H1 (cell line): ENCODE results near the gene PTPRG. TPM values are rescaled to one million over a fixed set of nuclear protein-coding genes. Genes with fewer than 3 reads are reported as not detected.

Source experiments
- CTCF ChIA-PET: fragments of 300-600 bp; sonication (Branson Sonifier 250); formaldehyde crosslinking; loops from one replicate; lab custom pipeline; 2021; ENCODE audit not compliant: partially characterized antibody; lab: Charles Lee
- POLR2A ChIA-PET: fragments of 300-600 bp; sonication (Branson Sonifier 250); formaldehyde crosslinking; loops from one replicate; lab custom pipeline; 2021; ENCODE audit warnings: inconsistent platforms; ENCODE audit not compliant: partially characterized antibody; lab: Charles Lee
- DNase-seq, 2 experiments: peaks; one replicate each; pipeline versions ENCODE4 v3.0.0 to v3.0.0-alpha.2; 2010 to 2022; ENCODE audit warnings: low spot score in 2 of 2, low read depth in 1 of 2, mixed read lengths in 1 of 2
- FAIRE-seq: peaks from 2 replicates; lab custom pipeline; 2011; peaks lifted over from hg19 to GRCh38; lab: Jason Lieb, UNC
- H2AFZ ChIP-seq: 2 replicates; pipeline ENCODE4 v1.8.1; 2012; ENCODE audit warnings: low read length, inconsistent platforms
- H2AK5ac ChIP-seq: 2 replicates; pipeline ENCODE4 v1.6.1; 2013; ENCODE audit warnings: low read depth, low read length
- H2BK120ac ChIP-seq: replicated peaks from 2 replicates; pipeline ENCODE3; 2013; ENCODE audit warnings: low read depth, low read length, inconsistent platforms
- H2BK12ac ChIP-seq: 2 replicates; pipeline ENCODE4 v1.6.1; 2013; ENCODE audit warnings: low read depth, low read length
- H2BK15ac ChIP-seq: 2 replicates; pipeline ENCODE4 v1.6.1; 2013; ENCODE audit warnings: low read length
- H2BK20ac ChIP-seq: 2 replicates; pipeline ENCODE4 v1.6.1; 2013; ENCODE audit warnings: low read length
- H2BK5ac ChIP-seq: 2 replicates; pipeline ENCODE4 v1.6.1; 2013; ENCODE audit warnings: low read depth, low read length
- H3K14ac ChIP-seq: 2 replicates; pipeline ENCODE4 v1.6.1; 2013; ENCODE audit warnings: inconsistent platforms; ENCODE audit not compliant: insufficient read length
- H3K18ac ChIP-seq: 2 replicates; pipeline ENCODE4 v1.6.1; 2013; ENCODE audit warnings: low read length; ENCODE audit errors: extremely low read depth
- H3K23ac ChIP-seq: 2 replicates; pipeline ENCODE4 v1.6.1; 2013; ENCODE audit warnings: inconsistent platforms; ENCODE audit not compliant: insufficient read length
- H3K23me2 ChIP-seq: 2 replicates; pipeline ENCODE4 v1.6.1; 2013; ENCODE audit warnings: low read depth, low read length
- H3K27ac ChIP-seq: 2 replicates; pipeline ENCODE4 v1.6.1; 2011; ENCODE audit warnings: low read depth, low read length, inconsistent platforms
- H3K27me3 ChIP-seq, 4 experiments: replicated peaks in 1 of 4; 1 replicate in 1 of 4; 2 replicates in 3 of 4; pipeline versions ENCODE4 v1.6.1 to v1.8.1; 2011 to 2013; ENCODE audit warnings: low read length in 3 of 4, mild to moderate bottlenecking in 3 of 4, inconsistent platforms in 2 of 4, mixed read lengths in 2 of 4, moderate library complexity in 1 of 4; ENCODE audit not compliant: control insufficient read depth in 3 of 4, insufficient read depth in 3 of 4; ENCODE audit errors: extremely low read depth in 1 of 4
- H3K36me3 ChIP-seq, 4 experiments: 2 replicates each; pipeline versions ENCODE4 v1.6.1 to v1.8.1; 2011 to 2013; ENCODE audit warnings: mild to moderate bottlenecking in 4 of 4, low read length in 3 of 4, moderate library complexity in 2 of 4, control low read depth in 1 of 4, inconsistent platforms in 1 of 4; ENCODE audit not compliant: insufficient read depth in 4 of 4, control insufficient read depth in 2 of 4
- H3K4ac ChIP-seq: replicated peaks from 2 replicates; pipeline ENCODE3; 2013; ENCODE audit warnings: low read length, low read depth, mixed read lengths, inconsistent platforms; ENCODE audit not compliant: insufficient read length
- H3K4me1 ChIP-seq, 4 experiments: replicated peaks in 1 of 4; 1 replicate in 1 of 4; 2 replicates in 3 of 4; pipeline versions ENCODE4 v1.6.1 to v1.8.1; 2011 to 2013; ENCODE audit warnings: low read length in 3 of 4, inconsistent platforms in 2 of 4, mixed read lengths in 1 of 4; ENCODE audit not compliant: insufficient read depth in 4 of 4, control insufficient read depth in 3 of 4
- H3K4me2 ChIP-seq, 2 experiments: 2 replicates each; pipeline versions ENCODE4 v1.6.1 to v1.8.1; 2011 to 2013; ENCODE audit warnings: low read depth in 2 of 2, low read length in 2 of 2, control low read depth in 1 of 2, inconsistent platforms in 1 of 2, mild to moderate bottlenecking in 1 of 2; ENCODE audit not compliant: insufficient read depth in 1 of 2
- H3K4me3 ChIP-seq, 4 experiments: fragments of 200-600, 300-600 bp in 1 of 4; sonication (generic), shearing (Covaris generic), sonication (Bioruptor Twin) in 1 of 4; 2 replicates each; pipeline versions ENCODE4 v1.5.1 to v1.8.1; 2011 to 2016; ENCODE audit warnings: low read length in 4 of 4, low read depth in 3 of 4, control low read depth in 2 of 4, inconsistent platforms in 2 of 4, mild to moderate bottlenecking in 2 of 4, mixed read lengths in 1 of 4, moderate library complexity in 1 of 4; ENCODE audit not compliant: insufficient read depth in 2 of 4; ENCODE audit errors: extremely low read depth in 1 of 4
- H3K56ac ChIP-seq: replicated peaks from 2 replicates; pipeline ENCODE3; 2013; ENCODE audit warnings: low read depth, mild to moderate bottlenecking, mixed read lengths, low read length, inconsistent platforms; ENCODE audit not compliant: insufficient read length
- H3K79me1 ChIP-seq: 2 replicates; pipeline ENCODE4 v1.6.1; 2013; ENCODE audit warnings: low read depth, low read length, control low read depth
- H3K79me2 ChIP-seq, 2 experiments: 2 replicates each; pipeline versions ENCODE4 v1.6.1 to v1.8.1; 2012 to 2013; ENCODE audit warnings: low read length in 2 of 2, mild to moderate bottlenecking in 2 of 2, inconsistent platforms in 1 of 2; ENCODE audit not compliant: insufficient read depth in 2 of 2, control insufficient read depth in 1 of 2
- H3K9ac ChIP-seq, 4 experiments: replicated peaks in 1 of 4; 1 replicate in 1 of 4; 2 replicates in 3 of 4; pipeline versions ENCODE4 v1.6.1 to v1.8.1; 2011 to 2013; ENCODE audit warnings: low read depth in 3 of 4, low read length in 3 of 4, control low read depth in 2 of 4, mild to moderate bottlenecking in 2 of 4, moderate library complexity in 2 of 4, inconsistent platforms in 1 of 4; ENCODE audit errors: extremely low read depth in 1 of 4
- H3K9me3 ChIP-seq, 2 experiments: 2 replicates each; pipeline versions ENCODE4 v1.6.1 to v1.8.1; 2012 to 2013; ENCODE audit warnings: mild to moderate bottlenecking in 2 of 2, moderate library complexity in 2 of 2, control low read depth in 1 of 2, inconsistent platforms in 1 of 2, low read depth in 1 of 2, low read length in 1 of 2, mixed read lengths in 1 of 2; ENCODE audit not compliant: insufficient read depth in 2 of 2
- H4K20me1 ChIP-seq, 2 experiments: replicated peaks in 1 of 2; 2 replicates each; pipeline versions ENCODE3 to v1.8.1; 2011 to 2013; ENCODE audit warnings: inconsistent platforms in 2 of 2, low read length in 2 of 2, mild to moderate bottlenecking in 1 of 2; ENCODE audit not compliant: insufficient read depth in 2 of 2, control insufficient read depth in 1 of 2
- H4K5ac ChIP-seq: 2 replicates; pipeline ENCODE4 v1.6.1; 2013; ENCODE audit warnings: low read length, low read depth, mixed read lengths, inconsistent platforms; ENCODE audit not compliant: insufficient read length
- H4K8ac ChIP-seq: 2 replicates; pipeline ENCODE4 v1.8.0; 2013; ENCODE audit warnings: mild to moderate bottlenecking, moderate library complexity, low read length, inconsistent platforms; ENCODE audit not compliant: insufficient read depth; ENCODE audit errors: extremely low read depth
- H4K91ac ChIP-seq: replicated peaks from 2 replicates; pipeline ENCODE3; 2013; ENCODE audit warnings: low read length, mixed read lengths, inconsistent platforms; ENCODE audit not compliant: insufficient read length
- BCL11A ChIP-seq, 2 experiments: IDR thresholded peaks; one replicate each; pipeline ENCODE4 v1.6.1; 2011; ENCODE audit warnings: low read depth in 2 of 2, low read length in 2 of 2, mild to moderate bottlenecking in 2 of 2
- WGBS, 2 experiments: shearing (Covaris generic) in 1 of 2; methylation state at CpG; one replicate each; pipeline versions ENCODE4 v1.1.6 to v1.1.7; 2013 to 2015; ENCODE audit warnings: low lambda C conversion rate in 2 of 2, mixed read lengths in 2 of 2, inconsistent platforms in 1 of 2, low coverage in 1 of 2, missing lambda C conversion rate in 1 of 2; ENCODE audit not compliant: insufficient replicate concordance in 2 of 2, insufficient coverage in 1 of 2, insufficient read length in 1 of 2; ENCODE audit errors: extremely low coverage in 1 of 2, missing lambda C conversion rate in 1 of 2; 5-methylcytosine and 5-hydroxymethylcytosine counted together
- polyA plus RNA-seq, 7 experiments: library from polyadenylated mRNA; depleted of rRNA in 3 of 7; stranded (reverse) in 5 of 7; unstranded in 2 of 7; fragments of >200 nt in 5 of 7; fragments of 200-250 nt in 2 of 7; gene quantifications; 1 replicate in 5 of 7; 2 replicates in 1 of 7; 4 replicates in 1 of 7; pipeline versions ENCODE4 v1.2.1 to v1.2.3, GENCODE V29; 2011 to 2013; ENCODE audit warnings: missing spikeins in 2 of 7, mixed read lengths in 2 of 7
- total RNA-seq: library from RNA; stranded (reverse); fragmentation: NEBNext Ultra II Directional; extraction: Animal tissue kit (Norgen Biotek cat#: 25700); gene quantifications from 2 replicates; pipeline ENCODE4 v1.2.1, GENCODE V29; 2021

PTPRG gene
- total and polyA plus RNA-seq, 2 of the 8 experiments (the other 6 are each of a cell fraction or from before 2014, with no cell fraction given), result 23.3 to 96.2 TPM

- Histone ChIP-seq H4K5ac (no peak overlapping the region), H2BK5ac (no peak overlapping the region), H3K23ac (no peak overlapping the region), H3K36me3 (no peaks in the 10 kb centered on the region), H3K4me3 (no peak overlapping the region), H3K9me3 (no peaks in the 10 kb centered on the region), H2BK20ac (no peak overlapping the region), H3K27ac (no peak overlapping the region), H2BK120ac (no peak overlapping the region), H2AK5ac (no peak overlapping the region), H3K4me2 (no peak overlapping the region), H3K27me3 (no peaks in the 10 kb centered on the region), H4K91ac (no peak overlapping the region), H3K4ac (no peak overlapping the region), H3K23me2 (no peaks in the 10 kb centered on the region), H3K56ac (no peak overlapping the region), H4K20me1 (no peaks in the 10 kb centered on the region), H2AFZ (no peak overlapping the region), H3K4me1 (peaks cover 0 to 3% (median 0%) of the 10 kb centered on the region in 4 experiments; a peak in 3 of 7 replicates), H3K9ac (no peak overlapping the region), H3K14ac (no peak overlapping the region), H4K8ac (no peak overlapping the region), H3K79me1 (no peaks in the 10 kb centered on the region; the same call in 1 of the 2 replicates), H3K18ac (no peak overlapping the region), H2BK12ac (no peak overlapping the region), H2BK15ac (no peak overlapping the region), H3K79me2 (no peaks in the 10 kb centered on the region)
- peak; percentile 94 for FAIRE-seq
- POLR2A ChIA-PET, result interaction anchor here (1.0 kb wide), 1 partner anchor 13 kb away, joined by 3 read pairs; no protein-coding TSS in a partner anchor
- CTCF ChIA-PET, result interaction anchor here (0.5 to 3.1 kb wide), 22 partner anchors 8 to 664 kb away, joined by 3 to 37 read pairs (median 4); no protein-coding TSS in a partner anchor
- no peak for DNase-seq
- WGBS, 2 experiments, result 85% methylated on average over 1 of the region's 1 CpG; no CpG with 5 or more reads in 1 of the 2 experiments
- TF ChIP-seq BCL11A (IDR thresholded peaks at IDR 0.05; ENCODE audit: low read depth in 2 of 2, low read length in 2 of 2), result no peak
Observed at GRCh38 chr3:62229908-62230307, 668.5 kb downstream of the PTPRG start.
